Astrocyte (in vitro differentiated cells and primary cell): ENCODE data around the gene REG4.

Experiments used
- EZH2 ChIP-seq: IDR thresholded peaks from 2 replicates; pipeline ENCODE4 v1.6.1; 2012; ENCODE audit warnings: mild to moderate bottlenecking, low read length, inconsistent platforms; ENCODE audit not compliant: insufficient read depth
- TF ChIP-seq, protein P1 (sequence below): IDR thresholded peaks from 2 replicates; pipeline ENCODE4 v1.5.1; 2011; ENCODE audit warnings: low read depth, mild to moderate bottlenecking, inconsistent platforms, low read length, moderate library complexity; ENCODE audit not compliant: insufficient read depth

DNA sequence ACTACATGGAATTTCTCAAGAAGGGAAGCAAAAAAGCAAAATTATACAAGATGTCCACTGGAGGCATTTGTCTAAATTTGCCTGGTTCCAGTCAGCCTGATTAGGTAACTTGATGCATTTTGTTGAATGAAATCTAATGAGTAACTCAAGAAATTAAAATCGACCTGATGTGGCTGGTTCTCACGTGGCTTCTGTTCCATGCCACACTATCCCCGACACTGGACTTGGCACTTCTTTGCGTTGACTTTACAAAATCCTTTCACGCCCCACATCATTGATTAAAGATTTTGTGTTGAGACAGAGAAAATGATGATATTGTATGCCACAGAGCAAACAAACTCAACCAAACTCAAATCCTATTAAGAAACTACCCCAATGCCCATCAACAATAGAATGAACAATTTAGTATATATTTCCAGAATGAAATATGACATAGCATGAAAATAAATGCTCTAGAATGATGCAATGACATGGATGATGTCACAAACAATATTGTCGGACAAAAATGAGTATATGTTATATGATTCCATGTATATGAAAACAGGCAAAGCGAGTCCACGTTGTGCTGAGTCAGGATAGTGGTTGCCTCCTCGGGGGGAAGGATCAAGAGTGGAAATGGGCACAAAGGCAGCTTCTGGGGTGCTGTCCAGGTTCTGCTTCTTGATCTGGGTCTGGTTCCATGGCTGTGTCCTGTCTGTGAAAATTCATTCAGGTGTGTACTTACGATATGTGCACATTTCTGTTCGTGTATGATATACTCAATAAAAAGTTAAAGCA lies 29.6 kb downstream of the REG4 start:
- TF ChIP-seq, protein P1, sequence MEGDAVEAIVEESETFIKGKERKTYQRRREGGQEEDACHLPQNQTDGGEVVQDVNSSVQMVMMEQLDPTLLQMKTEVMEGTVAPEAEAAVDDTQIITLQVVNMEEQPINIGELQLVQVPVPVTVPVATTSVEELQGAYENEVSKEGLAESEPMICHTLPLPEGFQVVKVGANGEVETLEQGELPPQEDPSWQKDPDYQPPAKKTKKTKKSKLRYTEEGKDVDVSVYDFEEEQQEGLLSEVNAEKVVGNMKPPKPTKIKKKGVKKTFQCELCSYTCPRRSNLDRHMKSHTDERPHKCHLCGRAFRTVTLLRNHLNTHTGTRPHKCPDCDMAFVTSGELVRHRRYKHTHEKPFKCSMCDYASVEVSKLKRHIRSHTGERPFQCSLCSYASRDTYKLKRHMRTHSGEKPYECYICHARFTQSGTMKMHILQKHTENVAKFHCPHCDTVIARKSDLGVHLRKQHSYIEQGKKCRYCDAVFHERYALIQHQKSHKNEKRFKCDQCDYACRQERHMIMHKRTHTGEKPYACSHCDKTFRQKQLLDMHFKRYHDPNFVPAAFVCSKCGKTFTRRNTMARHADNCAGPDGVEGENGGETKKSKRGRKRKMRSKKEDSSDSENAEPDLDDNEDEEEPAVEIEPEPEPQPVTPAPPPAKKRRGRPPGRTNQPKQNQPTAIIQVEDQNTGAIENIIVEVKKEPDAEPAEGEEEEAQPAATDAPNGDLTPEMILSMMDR = no peak
- no peak for TF ChIP-seq EZH2
